HEK293T (cell line): Measurements from ENCODE around the gene POLR1D.

Source experiments
- FOXA1 ChIP-seq: fragments of 450-650 bp; IDR thresholded peaks from 2 replicates; pipeline ENCODE4 v1.6.1; 2016; ENCODE audit warnings: mild to moderate bottlenecking
- SP1 ChIP-seq: fragments of 450-650 bp; IDR thresholded peaks from 2 replicates; pipeline ENCODE4 v1.6.1; 2017
- SUZ12 ChIP-seq: fragments of 450-650 bp; IDR thresholded peaks from 2 replicates; pipeline ENCODE4 v1.6.1; 2016; ENCODE audit warnings: mild to moderate bottlenecking

GRCh38 chr13:27659145-27659865 is 37.6 kb downstream of the POLR1D start:
- no peak for TF ChIP-seq SP1
- no peak for TF ChIP-seq FOXA1
- TF ChIP-seq SUZ12: no peak
